GM12878 (cell line): ENCODE results near the gene DIAPH3. TPM values are rescaled to one million over a fixed set of nuclear protein-coding genes. Genes with fewer than 3 reads are reported as not detected.
"Not testable (repeated sequence)": the region's sequence is repeated elsewhere in the genome, so short reads cannot be mapped to it uniquely, and the experiment has no call there.

ENCODE experiments used
- ATAC-seq: fragments of 200-7000 bp; cut with Tn5 transposase; 3 replicates; pipeline ENCODE4 v1.9.1; 2020; ENCODE audit warnings: mild to moderate bottlenecking, moderate library complexity
- BruUV-seq: library from RNA; stranded (reverse); fragments of 400-500 nt; replicated peaks from 2 replicates; lab custom pipeline; 2021; lab: Mats Ljungman, UMichigan
- CTCF ChIA-PET: fragments of 300-600 bp; sonication (Branson Sonifier 250); formaldehyde crosslinking; extraction: SDS; loops from one replicate; lab custom pipeline; 2021; ENCODE audit warnings: inconsistent platforms; lab: Yijun Ruan, JAX
- POLR2A ChIA-PET: fragments of 350-600 bp; formaldehyde crosslinking; extraction: SDS; loops from one replicate; lab custom pipeline; 2021; ENCODE audit warnings: inconsistent platforms; lab: Charles Lee
- RAD21 ChIA-PET: fragments of 300-600 bp; sonication (Branson Sonifier 250); formaldehyde crosslinking; loops from one replicate; lab custom pipeline; 2023; ENCODE audit warnings: antibody characterized with exemption; ENCODE audit not compliant: unreplicated experiment; lab: Charles Lee
- SMC1A ChIA-PET: fragments of 300-600 bp; sonication (Branson Sonifier 250); formaldehyde crosslinking; loops from one replicate; lab custom pipeline; 2023; ENCODE audit not compliant: unreplicated experiment, uncharacterized antibody; lab: Charles Lee
- DNase-seq: peaks from one replicate; pipeline ENCODE4 v3.0.0-alpha.2; 2011; ENCODE audit warnings: low read depth, low spot score
- FAIRE-seq: peaks from 3 replicates; lab custom pipeline; 2011; peaks lifted over from hg19 to GRCh38; lab: Jason Lieb, UNC
- H2AFZ ChIP-seq: 2 replicates; pipeline ENCODE4 v1.6.0; 2011; ENCODE audit warnings: low read depth, low read length, control low read depth; ENCODE audit not compliant: control insufficient read depth
- H3K27ac ChIP-seq: 2 replicates; pipeline ENCODE4 v1.5.1; 2011; ENCODE audit warnings: control low read depth; ENCODE audit not compliant: control insufficient read depth, insufficient read depth
- H3K27me3 ChIP-seq, 2 experiments: replicated peaks in 1 of 2; 2 replicates each; pipeline versions ENCODE4 v1.6.0 to v1.6.1; 2011; ENCODE audit warnings: low read length in 1 of 2; ENCODE audit not compliant: control insufficient read depth in 2 of 2, insufficient read depth in 2 of 2
- H3K36me3 ChIP-seq, 2 experiments: 2 replicates each; pipeline ENCODE4 v1.5.1; 2011; ENCODE audit warnings: low read length in 1 of 2; ENCODE audit not compliant: control insufficient read depth in 2 of 2, insufficient read depth in 2 of 2
- H3K4me1 ChIP-seq: 2 replicates; pipeline ENCODE4 v1.6.1; 2011; ENCODE audit warnings: mild to moderate bottlenecking, low read length, moderate library complexity, mixed read lengths; ENCODE audit not compliant: control insufficient read depth, insufficient read depth
- H3K4me2 ChIP-seq: 2 replicates; pipeline ENCODE4 v1.6.0; 2011; ENCODE audit warnings: control low read depth; ENCODE audit not compliant: control insufficient read depth, insufficient read depth
- H3K4me3 ChIP-seq: fragments of 200-600 bp; sonication (generic); 2 replicates; pipeline ENCODE4 v1.5.1; 2016
- H3K79me2 ChIP-seq: 2 replicates; pipeline ENCODE4 v1.6.0; 2011; ENCODE audit warnings: low read length; ENCODE audit not compliant: control insufficient read depth, insufficient read depth
- H3K9ac ChIP-seq: 2 replicates; pipeline ENCODE4 v1.8.0; 2011; ENCODE audit warnings: low read length, control low read depth, mixed read lengths; ENCODE audit not compliant: control insufficient read depth, insufficient read depth
- H3K9me3 ChIP-seq: replicated peaks from 3 replicates; pipeline ENCODE4 v1.5.1; 2011; ENCODE audit warnings: mild to moderate bottlenecking, low read length; ENCODE audit not compliant: control insufficient read depth, insufficient read depth
- H4K20me1 ChIP-seq: 2 replicates; pipeline ENCODE4 v1.6.0; 2011; ENCODE audit not compliant: control insufficient read depth, insufficient read depth
- EGR1 ChIP-seq, 2 experiments: IDR thresholded peaks; 1 replicate in 1 of 2; 2 replicates in 1 of 2; pipeline ENCODE4 v1.6.1; 2011 to 2012; ENCODE audit warnings: low read depth in 2 of 2, low read length in 2 of 2, borderline replicate concordance in 1 of 2, mild to moderate bottlenecking in 1 of 2, moderate library complexity in 1 of 2
- TARDBP ChIP-seq: IDR thresholded peaks from 2 replicates; pipeline ENCODE4 v1.6.1; 2016; ENCODE audit warnings: borderline replicate concordance
- WRNIP1 ChIP-seq: IDR thresholded peaks from 2 replicates; pipeline ENCODE4 v1.6.1; 2011; ENCODE audit warnings: low read depth, low read length, improper control_type of control experiment, borderline replicate concordance
- ZNF207 ChIP-seq: fragments of 450-650 bp; IDR thresholded peaks from 2 replicates; pipeline ENCODE4 v1.6.1; 2014; ENCODE audit warnings: antibody characterized with exemption, mild to moderate bottlenecking, borderline replicate concordance
- WGBS: methylation state at CpG from one replicate; pipeline ENCODE4 v1.1.6; 2016; ENCODE audit warnings: low lambda C conversion rate; ENCODE audit not compliant: insufficient replicate concordance, insufficient coverage; ENCODE audit errors: missing lambda C conversion rate; 5-methylcytosine and 5-hydroxymethylcytosine counted together
- in situ Hi-C: fragments of 300-500 bp; cut with MboI; formaldehyde crosslinking; loops from 9 replicates; pipeline ENCODE4 v1.14.3; 2018; ENCODE audit warnings: mixed read lengths
- intact Hi-C: fragments of 100-400 bp; cut with micrococcal nuclease; formaldehyde crosslinking; loops from one replicate; pipeline ENCODE4 v1.14.2; 2022; ENCODE audit not compliant: unreplicated experiment
- polyA plus RNA-seq, 11 experiments: library from polyadenylated mRNA; depleted of rRNA in 4 of 11; unstranded in 6 of 11; stranded (reverse) in 5 of 11; fragments of >200 nt; fragmentation: Nextera tagmentation in 4 of 11; fragmentation: Illumina TruSeq in 1 of 11; extraction: Ambion mirVana in 4 of 11; extraction: Trizol in 1 of 11; gene quantifications; 1 replicate in 1 of 11; 2 replicates in 10 of 11; pipeline versions ENCODE4 v1.2.1 to v1.2.3, GENCODE V29; 2011 to 2016; ENCODE audit warnings: inconsistent platforms in 2 of 11, missing spikeins in 2 of 11, low read depth in 1 of 11
- total RNA-seq, 4 experiments: library from RNA; depleted of rRNA in 3 of 4; stranded (reverse); fragments of >200 nt in 3 of 4; fragmentation: Illumina TruSeq in 1 of 4; extraction: Trizol in 1 of 4; gene quantifications; 2 replicates each; pipeline versions ENCODE4 v1.2.1 to v1.2.3, GENCODE V29; 2013 to 2021

Gene DIAPH3
- total and polyA plus RNA-seq, 10 of the 15 experiments (the other 5 are each of a cell fraction or from before 2014, with no cell fraction given), result 10.1 to 25.2 (median 15.4) TPM

- H3K36me3 ChIP-seq, RAD21 ChIA-PET, DNase-seq, H3K27me3 ChIP-seq, H3K27ac ChIP-seq, POLR2A ChIA-PET, H3K79me2 ChIP-seq, in situ Hi-C loops, H3K4me3 ChIP-seq, H2AFZ ChIP-seq, CTCF ChIA-PET, H3K9me3 ChIP-seq, H4K20me1 ChIP-seq, FAIRE-seq, ATAC-seq, BruUV-seq, H3K4me2 ChIP-seq, intact Hi-C loops, H3K9ac ChIP-seq, H3K4me1 ChIP-seq: not testable (repeated sequence)
- SMC1A ChIA-PET, result interaction anchor here (1.8 kb wide), 1 partner anchor 11 kb away, joined by 5 read pairs; no protein-coding TSS in a partner anchor
- WGBS, result 71% methylated on average over 2 of the region's 2 CpGs
Measured at GRCh38 chr13:60083780-60084179, 79.9 kb downstream of the DIAPH3 start.

GRCh38 chr13:60080850-60081249 is 82.9 kb downstream of the DIAPH3 start:
- ChIA-PET RAD21 (no interaction called here), POLR2A (no interaction called here), SMC1A (interaction anchor here (0.9 kb wide), 1 partner anchor 21 kb away, joined by 3 read pairs; no protein-coding TSS in a partner anchor), CTCF (no interaction called here)
- Histone ChIP-seq H3K36me3 (no peaks in the 10 kb centered on the region), H3K4me2 (no peak overlapping the region), H3K9ac (no peak overlapping the region), H3K9me3 (no peaks in the 10 kb centered on the region; the same call in 2 of the 3 replicates), H3K27ac (no peak overlapping the region), H4K20me1 (no peaks in the 10 kb centered on the region), H2AFZ (no peak overlapping the region), H3K4me1 (no peaks in the 10 kb centered on the region), H3K4me3 (no peak overlapping the region), H3K27me3 (no peaks in the 10 kb centered on the region), H3K79me2 (no peaks in the 10 kb centered on the region)
- 100% methylated on average over 1 of the region's 1 CpG for WGBS
- in situ Hi-C loops, result no loop called here
- TF ChIP-seq EGR1 (IDR thresholded peaks at IDR 0.05; ENCODE audit: borderline replicate concordance in 1 of 2, low read depth in 2 of 2, low read length in 2 of 2), result no peak
- no peak for TF ChIP-seq WRNIP1
- TF ChIP-seq ZNF207, result no peak
- no peak for TF ChIP-seq TARDBP
- no peak for ATAC-seq
- no TSS peak for BruUV-seq
- no peak for FAIRE-seq
- intact Hi-C loops, result no loop called here
- DNase-seq, result no peak
